ENCODE measurements around the gene MYO1C.
"Not testable (repeated sequence)": the region's sequence is repeated elsewhere in the genome, so short reads cannot be mapped to it uniquely, and the experiment has no call there.

MYO1C gene

DNA sequence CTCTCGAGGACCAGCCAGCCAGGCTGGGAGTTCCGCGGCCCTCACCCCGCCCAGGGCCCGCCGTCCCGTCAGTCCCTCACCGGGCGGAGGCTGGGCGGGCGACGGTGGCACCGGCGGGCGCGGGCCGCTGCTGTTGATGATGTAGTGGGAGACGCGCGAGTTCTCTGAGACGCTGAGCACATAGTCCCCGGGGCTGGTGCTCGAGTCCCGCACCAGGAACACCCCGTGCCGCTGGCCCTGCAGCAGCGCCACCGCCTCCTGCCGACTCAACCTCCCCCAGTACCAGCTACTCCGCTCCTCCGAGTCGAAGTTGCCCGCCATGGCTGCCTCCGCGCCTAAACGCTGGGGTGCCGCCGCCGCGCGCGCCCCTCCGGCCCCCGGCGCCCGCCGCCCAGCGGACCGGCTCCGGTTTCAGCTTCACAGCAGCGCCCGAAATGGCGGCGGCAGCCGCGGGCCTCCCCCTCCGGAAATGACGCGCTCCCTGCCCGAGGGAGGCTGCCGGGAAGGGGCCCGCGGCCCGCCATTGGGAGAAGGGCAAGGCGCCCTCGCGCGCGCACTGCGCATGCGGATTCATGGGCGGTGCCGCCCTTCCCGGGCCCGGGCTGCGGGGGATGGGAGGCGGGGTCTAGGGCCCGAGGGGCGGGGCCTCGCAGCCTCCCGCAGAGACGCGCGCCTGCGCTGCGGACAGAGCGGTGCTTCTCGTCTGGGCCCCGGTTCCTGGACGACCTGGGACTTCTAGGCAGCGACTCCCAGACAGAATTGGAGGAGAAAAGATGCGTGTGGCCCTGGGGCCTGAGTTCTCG is 36.5 kb downstream of the MYO1C start, which contains the start of gene CRK:
TSS of gene CRK (minus strand) at position 436 of the 803 bp plus-strand sequence. CDS start at position 321, 115 bp downstream.
- TF ChIP-seq, protein P1, sequence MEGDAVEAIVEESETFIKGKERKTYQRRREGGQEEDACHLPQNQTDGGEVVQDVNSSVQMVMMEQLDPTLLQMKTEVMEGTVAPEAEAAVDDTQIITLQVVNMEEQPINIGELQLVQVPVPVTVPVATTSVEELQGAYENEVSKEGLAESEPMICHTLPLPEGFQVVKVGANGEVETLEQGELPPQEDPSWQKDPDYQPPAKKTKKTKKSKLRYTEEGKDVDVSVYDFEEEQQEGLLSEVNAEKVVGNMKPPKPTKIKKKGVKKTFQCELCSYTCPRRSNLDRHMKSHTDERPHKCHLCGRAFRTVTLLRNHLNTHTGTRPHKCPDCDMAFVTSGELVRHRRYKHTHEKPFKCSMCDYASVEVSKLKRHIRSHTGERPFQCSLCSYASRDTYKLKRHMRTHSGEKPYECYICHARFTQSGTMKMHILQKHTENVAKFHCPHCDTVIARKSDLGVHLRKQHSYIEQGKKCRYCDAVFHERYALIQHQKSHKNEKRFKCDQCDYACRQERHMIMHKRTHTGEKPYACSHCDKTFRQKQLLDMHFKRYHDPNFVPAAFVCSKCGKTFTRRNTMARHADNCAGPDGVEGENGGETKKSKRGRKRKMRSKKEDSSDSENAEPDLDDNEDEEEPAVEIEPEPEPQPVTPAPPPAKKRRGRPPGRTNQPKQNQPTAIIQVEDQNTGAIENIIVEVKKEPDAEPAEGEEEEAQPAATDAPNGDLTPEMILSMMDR (conservative IDR thresholded peaks at IDR 0.05; ENCODE audit: low read depth) = no peak
- ChIA-PET CTCF (interaction anchor here (0.5 kb wide), 1 partner anchor 91 kb away, joined by 3 read pairs; no protein-coding TSS in a partner anchor), POLR2A (ENCODE audit: low non-redundant PET) (interaction anchor here (0.7 kb wide), 1 partner anchor 59 kb away, joined by 3 read pairs; no protein-coding TSS in a partner anchor)
- DNase-seq (ENCODE audit: low spot score) = peak; percentile 99
- peak within 1 kb of the TSS; percentile 90 for H3K27ac ChIP-seq

DNA sequence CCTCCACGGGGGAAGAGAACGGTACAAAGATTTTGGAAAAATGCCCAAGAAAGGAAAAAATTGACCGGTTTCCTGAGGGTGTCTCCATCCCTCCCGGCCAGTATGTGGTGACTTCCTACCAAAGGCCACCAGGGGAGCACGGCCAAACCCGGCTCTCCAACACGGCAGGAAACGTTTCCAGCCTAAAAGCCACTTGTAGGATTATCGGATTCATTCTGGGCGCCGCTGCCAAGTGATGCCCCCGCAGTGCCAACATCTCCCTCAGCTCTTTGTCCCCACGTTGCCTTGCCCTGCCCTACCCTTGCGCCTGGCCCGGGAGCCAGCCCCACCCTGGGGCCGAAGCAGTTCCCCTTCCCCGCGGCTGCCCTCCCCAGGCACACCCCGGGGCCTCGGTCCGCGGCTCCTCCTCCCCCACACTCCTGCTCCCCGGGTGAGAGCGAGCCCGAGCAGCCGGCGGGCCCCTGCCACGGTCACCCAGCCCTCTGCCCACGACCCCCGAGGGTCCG is 37.1 kb downstream of the MYO1C start:
- peak; percentile 64 for DNase-seq (ENCODE audit: low spot score)
- ChIA-PET POLR2A (ENCODE audit: low non-redundant PET) (interaction anchor here (0.5 kb wide), 1 partner anchor 11 kb away, joined by 3 read pairs; no protein-coding TSS in a partner anchor), CTCF (interaction anchor here (0.5 kb wide), 1 partner anchor 90 kb away, joined by 3 read pairs; no protein-coding TSS in a partner anchor)
- peak overlapping the region; percentile 90 for H3K27ac ChIP-seq
- TF ChIP-seq, protein P1 (conservative IDR thresholded peaks at IDR 0.05; ENCODE audit: low read depth) = peak; percentile 59

DNA sequence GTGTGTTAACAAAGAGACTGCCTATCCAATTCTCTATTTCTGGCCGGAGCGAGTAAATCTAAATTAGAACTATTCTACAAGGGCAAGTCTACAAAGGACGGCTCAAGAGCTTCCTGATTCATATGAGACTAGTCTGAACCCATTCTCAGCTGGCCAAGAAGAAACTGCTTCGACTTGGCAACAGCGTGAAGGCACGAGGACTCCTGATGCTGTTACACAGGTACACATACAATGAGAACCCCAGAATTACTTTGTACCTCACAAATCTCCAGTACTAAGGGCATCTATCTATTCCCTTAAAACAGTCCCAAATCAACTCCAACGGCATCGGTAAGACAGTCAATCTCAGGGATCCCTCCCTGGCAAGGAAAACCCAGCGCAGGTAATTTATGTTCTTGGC is 37.9 kb downstream of the MYO1C start:
- DNase-seq (ENCODE audit: low spot score) = no peak
- POLR2A ChIA-PET (ENCODE audit: low non-redundant PET) = no interaction called here
- peak overlapping the region; percentile 90 for H3K27ac ChIP-seq
- CTCF ChIA-PET = interaction anchor here (0.5 to 0.7 kb wide), 4 partner anchors 29 to 187 kb away, joined by 3 to 7 read pairs (median 3); no protein-coding TSS in a partner anchor
- TF ChIP-seq, protein P1 (conservative IDR thresholded peaks at IDR 0.05; ENCODE audit: low read depth) = no peak

DNA sequence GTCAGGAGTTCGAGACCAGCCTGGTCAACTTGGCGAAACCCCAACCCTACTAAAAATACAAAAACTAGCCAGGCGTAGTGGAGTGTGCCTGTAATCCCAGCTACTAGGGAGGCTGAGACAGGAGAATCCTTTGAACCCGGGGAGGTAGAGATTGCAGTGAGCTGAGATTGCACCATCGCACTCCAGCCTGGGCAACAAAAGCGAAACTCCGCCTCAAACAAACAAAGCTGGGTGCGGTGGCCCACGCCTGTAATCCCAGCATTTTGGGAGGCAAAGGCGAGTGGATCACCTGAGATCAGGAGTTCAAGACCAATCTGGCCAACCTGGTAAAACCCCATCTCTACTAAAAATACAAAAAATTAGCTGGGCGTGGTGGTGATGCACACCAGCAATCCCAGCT is 38.8 kb downstream of the MYO1C start:
- CTCF ChIA-PET = interaction anchor here (0.6 to 0.7 kb wide), 2 partner anchors 145 to 188 kb away, joined by 3 read pairs; no protein-coding TSS in a partner anchor
- DNase-seq (ENCODE audit: low spot score) = not testable (repeated sequence)
- POLR2A ChIA-PET (ENCODE audit: low non-redundant PET) = interaction anchor here (0.6 kb wide), 1 partner anchor 60 kb away, joined by 3 read pairs; no protein-coding TSS in a partner anchor
- H3K27ac ChIP-seq = peak overlapping the region; percentile 90

DNA sequence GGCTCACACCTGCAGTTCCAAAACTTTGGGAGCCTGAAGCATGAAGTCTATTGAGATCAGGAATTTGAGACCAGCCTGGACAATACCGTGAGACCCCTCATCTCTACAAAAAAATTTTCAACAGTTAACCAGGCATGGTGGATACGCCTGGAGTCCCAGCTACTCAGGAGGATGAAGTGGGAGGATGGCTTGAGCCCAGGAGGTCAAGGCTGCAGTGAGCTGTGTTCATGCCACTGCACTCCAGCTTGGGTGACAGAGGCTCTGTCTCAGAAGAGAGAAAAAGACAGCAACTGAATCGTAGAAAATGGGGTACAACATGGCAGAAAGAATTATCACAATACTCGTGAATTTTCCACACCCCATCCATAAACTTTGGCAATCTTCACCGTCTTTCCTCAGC is 39.6 kb downstream of the MYO1C start:
- CTCF ChIA-PET = interaction anchor here (0.7 kb wide), 1 partner anchor 13 kb away, joined by 3 read pairs; no protein-coding TSS in a partner anchor
- no peak for DNase-seq (ENCODE audit: low spot score)
- POLR2A ChIA-PET (ENCODE audit: low non-redundant PET) = no interaction called here
- 0 out of 2 replicates have a peak overlapping the region, but pooled peaks have one; percentile 10 for H3K27ac ChIP-seq
- TF ChIP-seq, protein P1 (conservative IDR thresholded peaks at IDR 0.05; ENCODE audit: low read depth) = no peak

DNA sequence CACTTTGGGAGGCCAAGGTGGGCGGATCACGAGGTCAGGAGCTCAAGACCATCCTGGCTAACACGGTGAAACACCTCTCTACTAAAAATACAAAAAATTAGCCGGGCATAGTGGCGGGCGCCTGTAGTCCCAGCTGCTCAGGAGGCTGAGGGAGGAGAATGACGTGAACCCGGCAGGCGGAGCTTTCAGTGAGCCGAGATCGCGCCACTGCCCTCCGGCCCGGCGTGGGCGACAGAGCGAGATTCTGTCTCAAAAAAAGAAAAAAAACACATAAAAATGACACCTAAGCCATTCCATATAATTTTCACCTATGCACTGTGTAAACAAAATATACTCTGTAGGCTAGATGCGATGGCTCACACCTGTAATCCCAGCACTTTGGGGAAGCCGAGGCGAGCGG is 42.2 kb downstream of the MYO1C start:
- DNase-seq (ENCODE audit: low spot score); H3K27ac ChIP-seq; POLR2A ChIA-PET (ENCODE audit: low non-redundant PET): not testable (repeated sequence)
- CTCF ChIA-PET = interaction anchor here (0.5 to 0.6 kb wide), 2 partner anchors 30 to 40 kb away, joined by 3 to 5 read pairs; no protein-coding TSS in a partner anchor

DNA sequence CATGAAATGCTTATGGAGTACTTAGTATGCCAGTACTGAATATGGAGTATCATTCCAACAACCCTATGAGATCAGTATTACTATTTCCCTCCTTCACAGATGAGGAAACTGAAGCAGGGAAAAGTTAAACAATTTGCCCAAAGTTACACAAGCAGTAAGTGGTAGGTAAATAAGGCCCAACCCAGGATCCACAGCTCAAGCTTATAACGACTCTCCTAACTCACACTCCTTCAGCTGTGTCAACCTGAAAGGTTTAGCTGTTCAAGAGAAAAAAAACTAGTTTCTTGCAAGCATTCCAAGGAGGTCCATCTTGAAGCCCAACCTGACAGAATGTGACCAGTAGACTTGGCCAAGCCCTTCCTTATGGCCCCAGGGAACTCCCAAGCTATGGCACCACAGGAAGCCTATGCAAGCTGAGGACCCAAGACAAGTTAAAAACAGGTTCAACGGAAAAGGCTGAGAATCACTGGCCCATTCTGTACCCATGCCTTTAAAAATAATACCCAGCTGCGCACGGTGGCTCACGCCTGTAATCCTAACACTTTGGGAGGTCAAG is 43.0 kb downstream of the MYO1C start:
- ChIA-PET POLR2A (ENCODE audit: low non-redundant PET) (no interaction called here), CTCF (interaction anchor here (0.5 to 0.6 kb wide), 2 partner anchors 31 to 41 kb away, joined by 3 to 5 read pairs; no protein-coding TSS in a partner anchor)
- H3K27ac ChIP-seq = no peak overlapping the region
- TF ChIP-seq, protein P1 (conservative IDR thresholded peaks at IDR 0.05; ENCODE audit: low read depth) = no peak
- no peak for DNase-seq (ENCODE audit: low spot score)
